H9 (cell line): ENCODE measurements around the gene TAF8. TPM values are rescaled to one million over a fixed set of nuclear protein-coding genes. Genes with fewer than 3 reads are reported as not detected.
A peak's percentile ranks its signal among the peaks of the same experiment; 100 is the strongest.

Experiments used
- DNase-seq: peaks from one replicate; pipeline ENCODE4 v3.0.0-alpha.2; 2017
- H2AFZ ChIP-seq: one replicate; pipeline ENCODE4 v1.6.1; 2013; ENCODE audit warnings: mild to moderate bottlenecking, low read length, control low read depth, moderate library complexity
- H2AK5ac ChIP-seq: 2 replicates; pipeline ENCODE4 v1.6.1; 2013; ENCODE audit warnings: low read length, control low read depth, mixed read lengths; ENCODE audit not compliant: insufficient read length
- H2BK120ac ChIP-seq: one replicate; pipeline ENCODE4 v1.6.1; 2013; ENCODE audit warnings: low read depth, mild to moderate bottlenecking, low read length, control low read depth, inconsistent platforms; ENCODE audit not compliant: poor library complexity, severe bottlenecking
- H2BK12ac ChIP-seq: 2 replicates; pipeline ENCODE4 v1.6.1; 2013; ENCODE audit warnings: low read length, control low read depth, mixed read lengths, low read depth; ENCODE audit not compliant: insufficient read length
- H2BK15ac ChIP-seq: 2 replicates; pipeline ENCODE4 v1.6.1; 2013; ENCODE audit warnings: low read depth, low read length, control low read depth
- H2BK20ac ChIP-seq: one replicate; pipeline ENCODE4 v1.6.1; 2013; ENCODE audit warnings: low read depth, mild to moderate bottlenecking, low read length, control low read depth, inconsistent platforms; ENCODE audit not compliant: poor library complexity, severe bottlenecking
- H2BK5ac ChIP-seq: 2 replicates; pipeline ENCODE4 v1.6.1; 2013; ENCODE audit warnings: low read length, control low read depth, mixed read lengths; ENCODE audit not compliant: insufficient read length
- H3K14ac ChIP-seq: 2 replicates; pipeline ENCODE4 v1.6.1; 2013; ENCODE audit warnings: low read length, control low read depth; ENCODE audit not compliant: insufficient read depth
- H3K18ac ChIP-seq: 2 replicates; pipeline ENCODE4 v1.6.1; 2013; ENCODE audit warnings: low read depth, mild to moderate bottlenecking, mixed read lengths, low read length, control low read depth; ENCODE audit not compliant: insufficient read length
- H3K23ac ChIP-seq: 2 replicates; pipeline ENCODE4 v1.6.1; 2013; ENCODE audit warnings: low read length, control low read depth, mixed read lengths, low read depth; ENCODE audit not compliant: insufficient read length
- H3K23me2 ChIP-seq: 2 replicates; pipeline ENCODE4 v1.6.1; 2013; ENCODE audit warnings: low read depth, mild to moderate bottlenecking, mixed read lengths, low read length, control low read depth; ENCODE audit not compliant: insufficient read length, poor library complexity, severe bottlenecking
- H3K27ac ChIP-seq: 2 replicates; pipeline ENCODE4 v1.5.1; 2013; ENCODE audit warnings: low read length, control low read depth, mixed read lengths, low read depth; ENCODE audit not compliant: insufficient read length
- H3K27me3 ChIP-seq: 2 replicates; pipeline ENCODE4 v1.6.1; 2013; ENCODE audit warnings: low read length, control low read depth, inconsistent platforms; ENCODE audit not compliant: insufficient read depth
- H3K4ac ChIP-seq: 2 replicates; pipeline ENCODE4 v1.6.1; 2013; ENCODE audit warnings: low read depth, mild to moderate bottlenecking, control low read depth, inconsistent platforms, low read length, moderate library complexity
- H3K4me1 ChIP-seq: 2 replicates; pipeline ENCODE4 v1.6.1; 2013; ENCODE audit warnings: low read length, control low read depth, inconsistent platforms; ENCODE audit not compliant: insufficient read depth
- H3K4me2 ChIP-seq: 2 replicates; pipeline ENCODE4 v1.6.1; 2013; ENCODE audit warnings: low read length, control low read depth, mixed read lengths; ENCODE audit not compliant: insufficient read length, insufficient read depth
- H3K56ac ChIP-seq: 2 replicates; pipeline ENCODE4 v1.6.1; 2013; ENCODE audit warnings: low read depth, mild to moderate bottlenecking, mixed read lengths, low read length, control low read depth; ENCODE audit not compliant: insufficient read length
- H3K79me1 ChIP-seq: 2 replicates; pipeline ENCODE4 v1.6.1; 2013; ENCODE audit warnings: low read depth, mild to moderate bottlenecking, moderate library complexity, low read length, control low read depth, inconsistent platforms; ENCODE audit not compliant: insufficient read depth, poor library complexity, severe bottlenecking
- H3K79me2 ChIP-seq: 2 replicates; pipeline ENCODE4 v1.6.1; 2013; ENCODE audit warnings: low read length, control low read depth, inconsistent platforms; ENCODE audit not compliant: insufficient read depth
- H3K9ac ChIP-seq: 2 replicates; pipeline ENCODE4 v1.6.1; 2013; ENCODE audit warnings: low read length, control low read depth, mixed read lengths; ENCODE audit not compliant: insufficient read length; ENCODE audit errors: extremely low read depth
- H3K9me3 ChIP-seq: one replicate; pipeline ENCODE4 v1.6.1; 2013; ENCODE audit warnings: low read depth, low read length, inconsistent platforms; ENCODE audit not compliant: control insufficient read depth
- H3T11ph ChIP-seq: one replicate; pipeline ENCODE4 v1.6.1; 2013; ENCODE audit warnings: mild to moderate bottlenecking, low read length, control low read depth, inconsistent platforms
- H4K20me1 ChIP-seq: one replicate; pipeline ENCODE4 v1.6.1; 2013; ENCODE audit not compliant: control insufficient read depth, insufficient read length, insufficient read depth
- H4K5ac ChIP-seq: 2 replicates; pipeline ENCODE4 v1.6.1; 2013; ENCODE audit warnings: low read depth, mild to moderate bottlenecking, mixed read lengths, low read length, control low read depth; ENCODE audit not compliant: insufficient read length
- H4K8ac ChIP-seq: replicated peaks from 2 replicates; pipeline ENCODE4 v1.6.1; 2013; ENCODE audit warnings: low read length, control low read depth, mixed read lengths, low read depth; ENCODE audit not compliant: insufficient read length
- H4K91ac ChIP-seq: 2 replicates; pipeline ENCODE4 v1.6.1; 2013; ENCODE audit warnings: low read depth, mild to moderate bottlenecking, moderate library complexity, mixed read lengths, low read length, control low read depth; ENCODE audit not compliant: insufficient read length
- H3K27ac Mint-ChIP-seq, 3 experiments: 2 replicates in 2 of 3; 3 replicates in 1 of 3; pipeline ENCODE4 v1.8.0; 2020 to 2021; ENCODE audit warnings: mixed read lengths in 3 of 3, mild to moderate bottlenecking in 1 of 3, moderate library complexity in 1 of 3
- H3K27me3 Mint-ChIP-seq: 2 replicates; pipeline ENCODE4 v1.8.0; 2021; ENCODE audit warnings: low read depth, mild to moderate bottlenecking, moderate library complexity, mixed read lengths
- H3K36me3 Mint-ChIP-seq, 3 experiments: 2 replicates in 2 of 3; 3 replicates in 1 of 3; pipeline ENCODE4 v1.8.0; 2020 to 2021; ENCODE audit warnings: low read depth in 3 of 3, mixed read lengths in 3 of 3; ENCODE audit not compliant: insufficient read depth in 1 of 3
- H3K4me1 Mint-ChIP-seq, 2 experiments: 2 replicates each; pipeline ENCODE4 v1.8.0; 2020; ENCODE audit warnings: mixed read lengths in 2 of 2
- H3K4me3 Mint-ChIP-seq, 2 experiments: 2 replicates in 1 of 2; 3 replicates in 1 of 2; pipeline ENCODE4 v1.8.0; 2020 to 2021; ENCODE audit warnings: mild to moderate bottlenecking in 2 of 2, mixed read lengths in 2 of 2, moderate library complexity in 1 of 2
- H3K9me3 Mint-ChIP-seq, 2 experiments: 2 replicates in 1 of 2; 3 replicates in 1 of 2; pipeline ENCODE4 v1.8.0; 2020; ENCODE audit warnings: mild to moderate bottlenecking in 2 of 2, mixed read lengths in 2 of 2, moderate library complexity in 1 of 2
- CTCF ChIP-seq: fragments of 200-600 bp; sonication (generic); conservative IDR thresholded peaks from 3 replicates; pipeline ENCODE4 v1.8.0; 2021; ENCODE audit warnings: antibody characterized with exemption, mild to moderate bottlenecking
- WGBS: extraction: QIAGEN DNeasy Blood & Tissue Kit; methylation state at CpG from one replicate; pipeline ENCODE4 v1.1.7; 2013; ENCODE audit warnings: missing lambda C conversion rate, low lambda C conversion rate, mixed read lengths; ENCODE audit not compliant: insufficient read length; ENCODE audit errors: extremely low coverage; 5-methylcytosine and 5-hydroxymethylcytosine counted together
- total RNA-seq: library from RNA; stranded (reverse); gene quantifications from 2 replicates; pipeline ENCODE4 v1.2.1, GENCODE V29; 2021

TAF8 gene
- total RNA-seq, 1 experiment from 2014 or later = 30.4 TPM

DNA sequence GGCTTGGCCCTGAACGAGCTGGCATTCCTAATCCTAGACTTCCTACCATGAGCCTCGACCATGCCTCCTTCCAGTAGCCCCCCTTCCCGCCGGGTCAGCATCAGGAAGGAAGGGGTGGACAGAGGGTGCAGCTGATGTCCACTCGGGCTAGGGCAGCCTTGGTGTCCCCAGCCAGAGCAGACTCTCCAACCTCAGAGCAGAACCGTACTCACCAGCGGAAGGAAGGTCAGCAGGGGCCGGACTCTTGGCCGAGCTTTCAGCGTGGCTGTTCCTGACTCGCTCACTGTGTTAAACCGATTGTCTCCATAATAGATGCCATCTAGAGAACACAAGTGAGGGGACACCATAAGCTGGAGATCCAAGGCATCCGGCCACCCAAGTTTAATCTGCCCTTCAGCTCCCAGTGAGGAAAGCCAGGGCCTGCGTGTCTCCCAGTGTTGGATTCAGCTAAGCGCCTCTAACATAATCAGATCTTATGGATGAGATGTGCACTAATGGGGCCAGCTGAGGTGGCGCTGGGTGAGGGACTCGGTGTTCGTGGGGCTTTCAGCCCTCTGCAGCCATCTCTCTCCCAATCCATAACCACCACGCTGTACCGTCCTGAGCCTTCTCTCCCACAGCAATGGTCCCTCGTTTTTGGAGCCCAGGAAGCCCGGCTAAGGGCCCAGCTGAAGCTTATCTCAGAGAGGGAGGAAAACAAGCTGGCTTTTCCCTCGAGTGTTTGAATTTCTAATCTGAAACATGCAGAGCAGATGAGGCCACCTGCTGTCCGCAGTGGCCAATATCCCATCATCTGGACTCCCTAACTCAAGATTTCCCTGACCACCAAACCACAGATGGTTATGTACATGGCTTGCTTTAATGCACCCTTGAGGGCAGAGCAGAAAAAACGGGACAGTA is 78.4 kb downstream of the TAF8 start:
- Histone ChIP-seq H2AK5ac (no peak overlapping the region), H3K4ac (no peak overlapping the region), H3K4me2 (no peak overlapping the region), H3K27me3 (no peaks in the 10 kb centered on the region), H3K79me1 (no peaks in the 10 kb centered on the region), H2AFZ (no peak overlapping the region), H2BK5ac (no peak overlapping the region), H4K5ac (no peak overlapping the region), H4K91ac (no peak overlapping the region), H3K9ac (no peak overlapping the region), H3K79me2 (peaks cover 10% of the 10 kb centered on the region; the same call in 1 of the 2 replicates), H2BK20ac (no peak overlapping the region), H4K20me1 (no peaks in the 10 kb centered on the region), H3K14ac (no peak overlapping the region), H4K8ac (no peak overlapping the region), H2BK15ac (no peak overlapping the region), H3K9me3 (no peaks in the 10 kb centered on the region), H3K56ac (no peak overlapping the region), H3K4me1 (no peaks in the 10 kb centered on the region; the same call in 1 of the 2 replicates), H3K23ac (no peak overlapping the region), H2BK120ac (no peak overlapping the region), H3T11ph (no peak overlapping the region), H2BK12ac (no peak overlapping the region), H3K18ac (no peak overlapping the region), H3K23me2 (no peaks in the 10 kb centered on the region), H3K27ac (no peak overlapping the region)
- no peaks in the 10 kb centered on the region for H3K27me3 Mint-ChIP-seq
- no peak for TF ChIP-seq CTCF
- H3K9me3 Mint-ChIP-seq = peaks cover 0 to 4% of the 10 kb centered on the region in 2 experiments; a peak in 1 of 5 replicates
- peaks cover 12 to 13% of the 10 kb centered on the region in 2 experiments for H3K4me1 Mint-ChIP-seq
- peaks cover 45 to 77% (median 68%) of the 10 kb centered on the region in 3 experiments for H3K36me3 Mint-ChIP-seq
- no peak overlapping the region; a peak in 1 of 5 replicates for H3K4me3 Mint-ChIP-seq
- no CpG with 5 or more reads among the region's 25 CpGs for WGBS
- DNase-seq = no peak
- peak overlapping the region in 2 of 3 experiments; percentile 83 to 93; a peak in 3 of 7 replicates for H3K27ac Mint-ChIP-seq
